ENCODE results near the gene ARHGEF35. TPM values are rescaled to one million over a fixed set of nuclear protein-coding genes. Genes with fewer than 3 reads are reported as not detected.
"Not testable (repeated sequence)": the region's sequence is repeated elsewhere in the genome, so short reads cannot be mapped to it uniquely, and the experiment has no call there.

The ARHGEF35 gene
- polyA plus RNA-seq (2011; rRNA removed) (0.54 and 0.94 TPM in 2 replicates), polyA plus RNA-seq (2017; fragmentation: RNase III; extraction: RNeasy Plus Mini Kit Qiagen cat#74134 plus additional on column Dnase treatment) (0.71 to 1.3 TPM (median 1.2 TPM) in 3 replicates), polyA minus RNA-seq (2011; rRNA and poly(A)+ RNA removed) (0.19 TPM in 1 of 2 replicates, not detected in the other)
- polyA plus RNA-seq (2012; cell fraction: cytosol; rRNA removed): 0.10 and 0.12 TPM in 2 replicates
- 0.04 TPM in 1 of 2 replicates, not detected in the other for polyA plus RNA-seq (2012; cell fraction: nucleus; rRNA removed)

GRCh38 chr7:144195212-144195872, at the start of gene ARHGEF35:
Gene ARHGEF35, minus strand, starts transcription at chr7:144195833. Its CDS starts 7,450 bp downstream, at chr7:144188383.
- CTCF ChIA-PET: not testable (repeated sequence)

GRCh38 chr7:144245372-144245771, 49.7 kb upstream of the ARHGEF35 start:
- H3K4me1 ChIP-seq; DNase-seq (ENCODE audit: low read depth in 1 of 2, low spot score in 1 of 2); FAIRE-seq; CTCF ChIA-PET; H3K27ac ChIP-seq; H3K9me3 ChIP-seq; H3K4me3 ChIP-seq; H3K4me2 ChIP-seq; POLR2A ChIA-PET: not testable (repeated sequence)
- WGBS (ENCODE audit: missing lambda C conversion rate): no CpG with 5 or more reads among the region's 2 CpGs
- peak in 1 of 2 experiments; percentile 43; a peak in 2 of 6 replicates for ATAC-seq

More at GRCh38 chr7:144195212-144195872, at the start of gene ARHGEF35:
- POLR2A ChIA-PET; H3K4me1 ChIP-seq; H3K9me3 ChIP-seq; FAIRE-seq; H3K27ac ChIP-seq; H3K4me3 ChIP-seq; DNase-seq (ENCODE audit: low read depth in 1 of 2, low spot score in 1 of 2); H3K4me2 ChIP-seq: not testable (repeated sequence)
- peak; percentile 64 to 81 for ATAC-seq
- WGBS (ENCODE audit: missing lambda C conversion rate): no CpG with 5 or more reads among the region's 51 CpGs

- FAIRE-seq; H3K4me3 ChIP-seq; POLR2A ChIA-PET; H3K9me3 ChIP-seq; DNase-seq (ENCODE audit: low read depth in 1 of 2, low spot score in 1 of 2); H3K27ac ChIP-seq; CTCF ChIA-PET; H3K4me2 ChIP-seq; ATAC-seq; H3K4me1 ChIP-seq: not testable (repeated sequence)
- WGBS (ENCODE audit: missing lambda C conversion rate): 15% methylated on average over 1 of the region's 2 CpGs
Measured at GRCh38 chr7:144239365-144239764, 43.7 kb upstream of the ARHGEF35 start, which contains the start of gene OR2A42. Gene OR2A42, minus strand, starts transcription at chr7:144239605. Its CDS starts 6,762 bp downstream, at chr7:144232843.

GRCh38 chr7:144238530-144239082, 43.0 kb upstream of the ARHGEF35 start:
- ATAC-seq; FAIRE-seq; H3K27ac ChIP-seq; H3K4me2 ChIP-seq; DNase-seq (ENCODE audit: low read depth in 1 of 2, low spot score in 1 of 2); H3K4me3 ChIP-seq; POLR2A ChIA-PET; CTCF ChIA-PET; H3K9me3 ChIP-seq; H3K4me1 ChIP-seq: not testable (repeated sequence)
- 79% methylated on average over 2 of the region's 2 CpGs for WGBS (ENCODE audit: missing lambda C conversion rate)

GRCh38 chr7:144233039-144233438, 37.4 kb upstream of the ARHGEF35 start:
- POLR2A ChIA-PET: not testable (repeated sequence)

GRCh38 chr7:144231027-144231426, 35.4 kb upstream of the ARHGEF35 start:
- H3K4me1 ChIP-seq; DNase-seq (ENCODE audit: low read depth in 1 of 2, low spot score in 1 of 2); H3K4me2 ChIP-seq; H3K4me3 ChIP-seq; ATAC-seq; POLR2A ChIA-PET; CTCF ChIA-PET; H3K27ac ChIP-seq; FAIRE-seq; H3K9me3 ChIP-seq: not testable (repeated sequence)
- WGBS (ENCODE audit: missing lambda C conversion rate): no CpG with 5 or more reads among the region's 2 CpGs

More at GRCh38 chr7:144233039-144233438, 37.4 kb upstream of the ARHGEF35 start:
- FAIRE-seq; ATAC-seq; H3K27ac ChIP-seq; H3K4me2 ChIP-seq; CTCF ChIA-PET; H3K4me3 ChIP-seq; DNase-seq (ENCODE audit: low read depth in 1 of 2, low spot score in 1 of 2); H3K9me3 ChIP-seq; H3K4me1 ChIP-seq: not testable (repeated sequence)
- WGBS (ENCODE audit: missing lambda C conversion rate): 32% methylated on average over 1 of the region's 1 CpG

- FAIRE-seq; DNase-seq (ENCODE audit: low read depth in 1 of 2, low spot score in 1 of 2); H3K4me2 ChIP-seq; H3K27ac ChIP-seq; CTCF ChIA-PET; H3K4me1 ChIP-seq; POLR2A ChIA-PET; H3K9me3 ChIP-seq; H3K4me3 ChIP-seq; ATAC-seq: not testable (repeated sequence)
- 52% methylated on average over 2 of the region's 3 CpGs for WGBS (ENCODE audit: missing lambda C conversion rate)
Measured at GRCh38 chr7:144228810-144229209, 33.2 kb upstream of the ARHGEF35 start.

- H3K27ac ChIP-seq; ATAC-seq; CTCF ChIA-PET; FAIRE-seq; H3K4me3 ChIP-seq; H3K4me2 ChIP-seq; H3K9me3 ChIP-seq; H3K4me1 ChIP-seq; DNase-seq (ENCODE audit: low read depth in 1 of 2, low spot score in 1 of 2); POLR2A ChIA-PET: not testable (repeated sequence)
- WGBS (ENCODE audit: missing lambda C conversion rate): 34% methylated on average over 3 of the region's 4 CpGs
Measured at GRCh38 chr7:144226866-144227265, 31.2 kb upstream of the ARHGEF35 start.

GRCh38 chr7:144223675-144224074, 28.0 kb upstream of the ARHGEF35 start:
- DNase-seq (ENCODE audit: low read depth in 1 of 2, low spot score in 1 of 2); POLR2A ChIA-PET; H3K27ac ChIP-seq; H3K4me3 ChIP-seq; H3K4me2 ChIP-seq; H3K4me1 ChIP-seq; H3K9me3 ChIP-seq; CTCF ChIA-PET; ATAC-seq: not testable (repeated sequence)
- FAIRE-seq: peak; percentile 87

- FAIRE-seq; ATAC-seq; CTCF ChIA-PET; H3K27ac ChIP-seq; POLR2A ChIA-PET; H3K4me2 ChIP-seq; H3K4me3 ChIP-seq; DNase-seq (ENCODE audit: low read depth in 1 of 2, low spot score in 1 of 2); H3K9me3 ChIP-seq; H3K4me1 ChIP-seq: not testable (repeated sequence)
Measured at GRCh38 chr7:144220531-144220930, 24.9 kb upstream of the ARHGEF35 start.

- H3K4me1 ChIP-seq; H3K4me2 ChIP-seq; FAIRE-seq; DNase-seq (ENCODE audit: low read depth in 1 of 2, low spot score in 1 of 2); POLR2A ChIA-PET; H3K9me3 ChIP-seq; H3K4me3 ChIP-seq; H3K27ac ChIP-seq; CTCF ChIA-PET: not testable (repeated sequence)
- WGBS (ENCODE audit: missing lambda C conversion rate): no CpG with 5 or more reads among the region's 4 CpGs
- ATAC-seq: peak; percentile 45 to 71; a peak in 4 of 6 replicates
Measured at GRCh38 chr7:144219149-144219548, 23.5 kb upstream of the ARHGEF35 start.
